CD4-positive, alpha-beta memory T cell (primary cell): ENCODE data around the gene DENND1C. TPM values are rescaled to one million over a fixed set of nuclear protein-coding genes. Genes with fewer than 3 reads are reported as not detected.
A peak's percentile ranks its signal among the peaks of the same experiment; 100 is the strongest.

ENCODE experiments used
- CTCF ChIA-PET: fragments of 350-600 bp; sonication (Branson Sonifier 250); formaldehyde crosslinking; loops from one replicate; lab custom pipeline; 2021; ENCODE audit warnings: inconsistent platforms; ENCODE audit not compliant: partially characterized antibody; lab: Charles Lee
- POLR2A ChIA-PET: fragments of 350-600 bp; sonication (Branson Sonifier 250); formaldehyde crosslinking; loops from one replicate; lab custom pipeline; 2021; ENCODE audit not compliant: partially characterized antibody; lab: Charles Lee
- DNase-seq, 5 donors: peaks; one replicate each; pipeline versions ENCODE4 v3.0.0 to v3.0.0-alpha.2; 2020 to 2022; ENCODE audit warnings: mixed read lengths in 1 of 5
- H3K27ac ChIP-seq: one replicate; pipeline ENCODE4 v1.7.0; 2013; ENCODE audit warnings: low read depth, low read length
- H3K27me3 ChIP-seq: 2 replicates; pipeline ENCODE4 v1.7.0; 2013; ENCODE audit warnings: mild to moderate bottlenecking, low read length, moderate library complexity; ENCODE audit not compliant: insufficient read depth
- H3K36me3 ChIP-seq: 2 replicates; pipeline ENCODE4 v1.7.0; 2013; ENCODE audit warnings: mild to moderate bottlenecking, low read length, moderate library complexity; ENCODE audit not compliant: insufficient read depth
- H3K4me1 ChIP-seq: 2 replicates; pipeline ENCODE4 v1.7.0; 2013; ENCODE audit warnings: mild to moderate bottlenecking, low read length, moderate library complexity; ENCODE audit not compliant: insufficient read depth
- H3K4me3 ChIP-seq, 2 donors: one replicate each; pipeline ENCODE4 v1.7.0; 2013; ENCODE audit warnings: low read length in 2 of 2, mild to moderate bottlenecking in 1 of 2
- H3K9me3 ChIP-seq, 2 donors: one replicate each; pipeline ENCODE4 v1.7.0; 2013; ENCODE audit warnings: low read length in 2 of 2, control low read depth in 1 of 2; ENCODE audit not compliant: control insufficient read depth in 1 of 2
- H3K27ac Mint-ChIP-seq, 7 donors: one replicate each; pipeline ENCODE4 v1.8.0; 2020 to 2021; ENCODE audit warnings: mixed read lengths in 7 of 7, mild to moderate bottlenecking in 6 of 7, inconsistent platforms in 3 of 7, moderate library complexity in 3 of 7
- H3K27me3 Mint-ChIP-seq, 2 donors: one replicate each; pipeline ENCODE4 v1.8.0; 2020 to 2021; ENCODE audit warnings: mixed read lengths in 2 of 2
- H3K36me3 Mint-ChIP-seq, 2 donors: one replicate each; pipeline ENCODE4 v1.8.0; 2020 to 2021; ENCODE audit warnings: mixed read lengths in 2 of 2, inconsistent platforms in 1 of 2, mild to moderate bottlenecking in 1 of 2
- H3K4me1 Mint-ChIP-seq, 4 donors: one replicate each; pipeline ENCODE4 v1.8.0; 2020 to 2021; ENCODE audit warnings: mixed read lengths in 4 of 4, mild to moderate bottlenecking in 1 of 4
- H3K4me3 Mint-ChIP-seq, 8 donors: one replicate each; pipeline ENCODE4 v1.8.0; 2020 to 2021; ENCODE audit warnings: mixed read lengths in 8 of 8, mild to moderate bottlenecking in 7 of 8, moderate library complexity in 6 of 8, inconsistent platforms in 3 of 8
- H3K9me3 Mint-ChIP-seq, 8 donors: one replicate each; pipeline ENCODE4 v1.8.0; 2020 to 2021; ENCODE audit warnings: mixed read lengths in 8 of 8, mild to moderate bottlenecking in 5 of 8, inconsistent platforms in 3 of 8, moderate library complexity in 1 of 8
- intact Hi-C: fragments of 100-400 bp; cut with micrococcal nuclease; formaldehyde crosslinking; loops from one replicate; pipeline ENCODE4 v1.15.1; 2023
- polyA plus RNA-seq, 2 donors: library from polyadenylated mRNA; unstranded; fragments of 300-500 nt; fragmentation: Illumina TruSeq; gene quantifications; one replicate each; pipeline ENCODE4 v1.2.3, GENCODE V29; 2021
- total RNA-seq, 2 experiments: library from RNA; stranded (reverse); gene quantifications; one replicate each; pipeline ENCODE4 v1.2.3, GENCODE V29; 2021

Gene DENND1C
- total and polyA plus RNA-seq, 4 experiments from 2014 or later = 39.6 to 113 (median 91.6) TPM

DNA sequence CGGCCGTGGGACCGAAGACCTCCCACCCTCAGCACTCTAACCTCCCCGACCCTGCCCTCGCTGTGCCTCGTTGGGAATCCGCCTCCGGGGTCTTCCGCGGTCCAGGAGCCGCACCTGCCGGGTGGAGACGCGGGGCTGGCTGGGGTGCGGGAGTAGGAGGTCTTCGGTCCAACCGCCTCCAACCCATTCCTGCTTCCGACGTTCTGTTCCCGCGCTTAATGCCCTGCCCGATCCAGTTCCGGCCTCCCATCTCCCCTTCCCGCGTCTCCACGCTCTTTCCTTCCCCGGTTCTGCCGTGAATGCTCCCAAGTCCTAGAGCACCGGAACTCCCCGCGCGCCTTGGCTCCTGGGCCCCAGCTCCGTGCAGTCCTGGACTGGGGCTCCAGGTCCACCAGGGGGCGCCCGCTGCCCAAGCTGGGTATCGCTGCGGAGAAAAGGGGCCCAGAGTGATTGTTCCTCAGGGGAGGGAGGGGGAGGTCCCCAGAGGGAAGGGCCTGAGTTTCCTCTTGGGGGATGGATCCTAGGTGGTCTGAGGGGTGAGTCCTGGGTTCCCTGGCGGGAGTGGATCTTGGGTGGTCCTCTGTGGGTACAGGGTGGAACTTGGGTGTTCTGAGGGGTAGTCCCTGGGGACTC is 35.2 kb upstream of the DENND1C start:
- ChIA-PET CTCF (interaction anchor here (0.6 to 4.5 kb wide), 24 partner anchors 10 to 1726 kb away, joined by 3 to 54 read pairs (median 4); partner anchors contain the start of genes DENND1C, GPR108, KHSRP and SH2D3A), POLR2A (interaction anchor here (0.8 to 1.6 kb wide), 8 partner anchors 14 to 346 kb away, joined by 3 to 8 read pairs (median 4); partner anchors contain the start of genes DENND1C and TNFSF9)
- H3K4me3 Mint-ChIP-seq = peak overlapping the region; percentile 93 to 98 (median 96)
- no peaks in the 10 kb centered on the region for H3K36me3 ChIP-seq
- no peaks in the 10 kb centered on the region for H3K27me3 ChIP-seq
- peak overlapping the region; percentile 42 to 96 (median 84) for H3K27ac Mint-ChIP-seq
- no peaks in the 10 kb centered on the region for H3K36me3 Mint-ChIP-seq
- peak overlapping the region; percentile 30 to 70 for H3K4me3 ChIP-seq
- peaks cover 27% of the 10 kb centered on the region for H3K4me1 ChIP-seq
- H3K4me1 Mint-ChIP-seq = peaks cover 21 to 38% (median 27%) of the 10 kb centered on the region in 4 donors
- peak; percentile 80 to 89 (median 85) for DNase-seq
- peak overlapping the region; percentile 45 for H3K27ac ChIP-seq
- H3K27me3 Mint-ChIP-seq = no peaks in the 10 kb centered on the region
- intact Hi-C loops = loop anchor here (1.0 to 2.0 kb wide), 5 partner anchors 116 to 347 kb away; partner anchors contain the start of gene SH2D3A
- H3K9me3 ChIP-seq = no peaks in the 10 kb centered on the region
- H3K9me3 Mint-ChIP-seq = peaks cover 0 to 3% (median 0%) of the 10 kb centered on the region in 8 donors

- peaks cover 0 to 3% (median 0%) of the 10 kb centered on the region in 8 donors for H3K9me3 Mint-ChIP-seq
- Histone ChIP-seq H3K4me1 (peaks cover 25% of the 10 kb centered on the region), H3K4me3 (peak overlapping the region; percentile 30 to 70), H3K9me3 (no peaks in the 10 kb centered on the region), H3K27ac (peak overlapping the region; percentile 45), H3K27me3 (no peaks in the 10 kb centered on the region), H3K36me3 (no peaks in the 10 kb centered on the region)
- H3K4me1 Mint-ChIP-seq = peaks cover 21 to 37% (median 27%) of the 10 kb centered on the region in 4 donors
- H3K36me3 Mint-ChIP-seq = no peaks in the 10 kb centered on the region
- H3K27ac Mint-ChIP-seq = peak overlapping the region; percentile 65 to 93 (median 91)
- ChIA-PET POLR2A (interaction anchor here (0.6 to 1.6 kb wide), 9 partner anchors 15 to 484 kb away, joined by 3 to 8 read pairs (median 3); partner anchors contain the start of genes DENND1C and TNFSF9), CTCF (interaction anchor here (0.6 to 4.5 kb wide), 24 partner anchors 9 to 1725 kb away, joined by 3 to 54 read pairs (median 4); partner anchors contain the start of genes DENND1C, GPR108, KHSRP and SH2D3A)
- intact Hi-C loops = loop anchor here (1.0 to 2.0 kb wide), 3 partner anchors 237 to 347 kb away; partner anchors contain the start of gene SH2D3A
- H3K27me3 Mint-ChIP-seq = no peaks in the 10 kb centered on the region
- DNase-seq = peak in 4 of 5 donors; percentile 52 to 61 (median 56)
- H3K4me3 Mint-ChIP-seq = peak overlapping the region; percentile 93 to 99 (median 96)
Measured at GRCh38 chr19:6516018-6516658, 34.6 kb upstream of the DENND1C start.

- peaks cover 21 to 37% (median 27%) of the 10 kb centered on the region in 4 donors for H3K4me1 Mint-ChIP-seq
- intact Hi-C loops = no loop called here
- H3K27ac Mint-ChIP-seq = peak overlapping the region in 2 of 7 donors; percentile 72 to 80
- H3K36me3 Mint-ChIP-seq = no peaks in the 10 kb centered on the region
- no peak overlapping the region for H3K4me3 ChIP-seq
- H3K9me3 Mint-ChIP-seq = peaks cover 0 to 3% (median 0%) of the 10 kb centered on the region in 8 donors
- H3K27me3 ChIP-seq = no peaks in the 10 kb centered on the region
- H3K4me3 Mint-ChIP-seq = peak overlapping the region; percentile 42 to 81 (median 64)
- H3K27ac ChIP-seq = no peak overlapping the region
- H3K27me3 Mint-ChIP-seq = no peaks in the 10 kb centered on the region
- no peaks in the 10 kb centered on the region for H3K36me3 ChIP-seq
- ChIA-PET POLR2A (no interaction called here), CTCF (interaction anchor here (4.5 kb wide), 1 partner anchor 348 kb away, joined by 54 read pairs; no protein-coding TSS in a partner anchor)
- no peak for DNase-seq
- H3K4me1 ChIP-seq = peaks cover 25% of the 10 kb centered on the region
- no peaks in the 10 kb centered on the region for H3K9me3 ChIP-seq
Measured at GRCh38 chr19:6514926-6515544, 33.4 kb upstream of the DENND1C start.

GRCh38 chr19:6514089-6514488 is 32.5 kb upstream of the DENND1C start:
- Mint-ChIP-seq H3K27me3 (no peaks in the 10 kb centered on the region), H3K9me3 (peaks cover 0 to 3% (median 0%) of the 10 kb centered on the region in 8 donors), H3K4me1 (peaks cover 21 to 34% (median 25%) of the 10 kb centered on the region in 4 donors), H3K4me3 (peak overlapping the region in 4 of 8 donors; percentile 9 to 43 (median 25)), H3K36me3 (no peaks in the 10 kb centered on the region), H3K27ac (peak overlapping the region in 1 of 7 donors; percentile 29)
- intact Hi-C loops = no loop called here
- CTCF ChIA-PET = interaction anchor here (0.6 kb wide), 1 partner anchor 53 kb away, joined by 4 read pairs; no protein-coding TSS in a partner anchor
- Histone ChIP-seq H3K27me3 (no peaks in the 10 kb centered on the region), H3K27ac (no peak overlapping the region), H3K36me3 (no peaks in the 10 kb centered on the region), H3K4me1 (peaks cover 25% of the 10 kb centered on the region), H3K4me3 (no peak overlapping the region), H3K9me3 (no peaks in the 10 kb centered on the region)
- POLR2A ChIA-PET = no interaction called here
- DNase-seq = no peak

- Mint-ChIP-seq H3K4me3 (no peak overlapping the region), H3K9me3 (no peaks in the 10 kb centered on the region), H3K27me3 (no peaks in the 10 kb centered on the region), H3K36me3 (no peaks in the 10 kb centered on the region), H3K4me1 (peaks cover 0 to 5% (median under 1%) of the 10 kb centered on the region in 4 donors), H3K27ac (peak overlapping the region in 1 of 7 donors; percentile 36)
- Histone ChIP-seq H3K4me1 (no peaks in the 10 kb centered on the region), H3K27ac (no peak overlapping the region), H3K36me3 (no peaks in the 10 kb centered on the region), H3K27me3 (no peaks in the 10 kb centered on the region), H3K9me3 (no peaks in the 10 kb centered on the region), H3K4me3 (no peak overlapping the region)
- ChIA-PET CTCF (interaction anchor here (1.2 kb wide), 1 partner anchor 10 kb away, joined by 3 read pairs; no protein-coding TSS in a partner anchor), POLR2A (no interaction called here)
- DNase-seq = no peak
- intact Hi-C loops = no loop called here
Measured at GRCh38 chr19:6510618-6511017, 29.0 kb upstream of the DENND1C start.

DNA sequence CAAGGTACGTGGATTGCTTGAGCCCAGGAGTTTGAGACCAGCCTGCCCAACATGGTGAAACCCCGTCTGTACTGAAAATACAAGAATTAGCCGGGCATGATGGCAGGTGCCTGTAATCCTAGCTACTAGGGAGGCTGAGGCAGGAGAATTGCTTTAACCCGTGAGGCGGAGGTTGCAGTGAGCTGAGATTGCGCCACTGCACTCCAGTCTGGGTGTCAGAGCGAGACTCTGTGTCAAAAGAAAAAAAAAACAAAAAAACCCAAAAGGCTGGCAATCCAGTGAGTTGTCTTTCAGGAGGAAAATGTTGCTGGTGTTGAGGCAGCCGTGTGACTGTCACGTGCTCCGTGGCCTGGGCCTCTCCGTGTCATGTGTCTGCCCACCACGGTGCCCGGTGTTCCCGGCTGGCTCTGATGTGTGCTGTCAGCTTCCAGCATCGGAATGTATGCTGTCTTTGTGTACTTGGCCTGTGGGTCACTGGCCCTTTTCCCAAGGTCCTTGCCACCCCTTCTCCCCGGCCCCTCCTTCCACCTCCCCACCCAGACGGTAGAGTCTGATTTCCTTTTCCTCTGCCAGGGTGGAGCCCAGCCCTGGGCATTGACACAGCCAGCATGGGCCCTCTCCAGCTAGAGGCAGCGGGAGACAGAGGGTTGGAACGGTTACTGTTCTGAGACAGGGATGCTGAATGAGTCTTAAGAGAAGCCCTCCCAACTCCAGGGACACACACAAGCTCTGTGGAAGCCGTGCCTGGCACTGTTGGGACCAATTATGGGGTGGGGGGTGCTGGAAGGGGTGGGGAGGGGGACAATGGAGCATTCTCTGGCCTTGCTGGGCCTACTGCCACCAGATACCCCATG is 27.8 kb upstream of the DENND1C start:
- Histone ChIP-seq H3K4me3 (no peak overlapping the region), H3K36me3 (no peaks in the 10 kb centered on the region), H3K4me1 (peaks cover 6% of the 10 kb centered on the region), H3K27ac (no peak overlapping the region), H3K27me3 (no peaks in the 10 kb centered on the region), H3K9me3 (no peaks in the 10 kb centered on the region)
- H3K27ac Mint-ChIP-seq = no peak overlapping the region
- ChIA-PET POLR2A (no interaction called here), CTCF (no interaction called here)
- intact Hi-C loops = loop anchor here (10.0 kb wide), 1 partner anchor 85 kb away; the partner anchor contains the start of gene KHSRP
- no peak for DNase-seq
- no peaks in the 10 kb centered on the region for H3K9me3 Mint-ChIP-seq
- peaks cover 4 to 7% (median 6%) of the 10 kb centered on the region in 4 donors for H3K4me1 Mint-ChIP-seq
- H3K27me3 Mint-ChIP-seq = peaks cover 0 to 4% of the 10 kb centered on the region in 2 donors
- H3K4me3 Mint-ChIP-seq = no peak overlapping the region
- no peaks in the 10 kb centered on the region for H3K36me3 Mint-ChIP-seq
